HCT116 (cell line): ENCODE data around the gene C1S. TPM values are rescaled to one million over a fixed set of nuclear protein-coding genes. Genes with fewer than 3 reads are reported as not detected.

Source experiments
- ATAC-seq: fragments of 200-7000 bp; cut with Tn5 transposase; 2 replicates; pipeline ENCODE4 v1.9.1; 2020; ENCODE audit warnings: mild to moderate bottlenecking, moderate library complexity
- BruUV-seq: library from RNA; stranded (reverse); fragments of 400-500 nt; replicated peaks from 2 replicates; lab custom pipeline; 2021; lab: Mats Ljungman, UMichigan
- CTCF ChIA-PET: fragments of 300-600 bp; sonication (Branson Sonifier 250); formaldehyde crosslinking; loops from one replicate; lab custom pipeline; 2021; ENCODE audit warnings: antibody characterized with exemption; lab: Charles Lee
- POLR2A ChIA-PET: fragments of 300-600, 350-600 bp; sonication (Branson Sonifier 250); formaldehyde crosslinking; loops from one replicate; lab custom pipeline; 2021; ENCODE audit warnings: antibody characterized with exemption; lab: Charles Lee
- RAD21 ChIA-PET, 2 experiments: fragments of 300-600 bp; sonication (Branson Sonifier 250); formaldehyde crosslinking; loops; one replicate each; lab custom pipeline; 2023; ENCODE audit warnings: low total read pairs in 2 of 2; ENCODE audit not compliant: uncharacterized antibody in 2 of 2, unreplicated experiment in 2 of 2, low non-redundant PET in 1 of 2; lab: Charles Lee
- DNase-seq: peaks from one replicate; pipeline ENCODE4 v3.0.0-alpha.2; 2010; ENCODE audit warnings: low read depth, low spot score
- H2AFZ ChIP-seq: fragments of 200-600 bp; shearing (Covaris generic), sonication (generic); 2 replicates; pipeline ENCODE4 v1.6.1; 2017; ENCODE audit warnings: low read depth, mixed run types, mixed read lengths, antibody characterized with exemption, low read length; ENCODE audit not compliant: poor library complexity, severe bottlenecking
- H3K27ac ChIP-seq: 2 replicates; pipeline ENCODE4 v1.5.1; 2012; ENCODE audit warnings: low read depth, low read length
- H3K27me3 ChIP-seq: fragments of 200-600 bp; sonication (generic); 2 replicates; pipeline ENCODE4 v1.6.1; 2016; ENCODE audit warnings: mixed run types, low read length, mixed read lengths; ENCODE audit not compliant: insufficient read depth
- H3K36me3 ChIP-seq, 2 experiments: fragments of 200-500 bp in 1 of 2; fragments of 200-600 bp in 1 of 2; sonication (Bioruptor generic) in 1 of 2; sonication (generic) in 1 of 2; 2 replicates each; pipeline versions ENCODE4 v1.5.1 to v1.6.1; 2014 to 2016; ENCODE audit warnings: low read length in 2 of 2, inconsistent platforms in 1 of 2, mixed read lengths in 1 of 2, mixed run types in 1 of 2; ENCODE audit not compliant: insufficient read depth in 2 of 2, control insufficient read depth in 1 of 2
- H3K4me1 ChIP-seq, 2 experiments: fragments of 200-600 bp in 1 of 2; sonication (generic) in 1 of 2; 2 replicates each; pipeline versions ENCODE4 v1.5.1 to v1.6.1; 2012 to 2017; ENCODE audit warnings: low read length in 2 of 2, inconsistent platforms in 1 of 2, mild to moderate bottlenecking in 1 of 2, mixed read lengths in 1 of 2, mixed run types in 1 of 2, moderate library complexity in 1 of 2; ENCODE audit not compliant: insufficient read depth in 2 of 2, control insufficient read depth in 1 of 2
- H3K4me2 ChIP-seq: fragments of 200-600 bp; sonication (generic); 2 replicates; pipeline ENCODE4 v1.6.1; 2017; ENCODE audit warnings: mixed run types, low read length, mixed read lengths
- H3K4me3 ChIP-seq, 2 experiments: fragments of 200-600 bp in 1 of 2; sonication (generic) in 1 of 2; replicated peaks in 1 of 2; 2 replicates each; pipeline ENCODE4 v1.5.1; 2011 to 2016; ENCODE audit warnings: low read length in 2 of 2, control low read depth in 1 of 2, low read depth in 1 of 2, mild to moderate bottlenecking in 1 of 2, mixed read lengths in 1 of 2, mixed run types in 1 of 2
- H3K79me2 ChIP-seq: fragments of 200-600 bp; sonication (generic); 2 replicates; pipeline ENCODE4 v1.6.1; 2017; ENCODE audit warnings: mild to moderate bottlenecking, mixed run types, low read length, moderate library complexity, mixed read lengths; ENCODE audit not compliant: insufficient read depth
- H3K9ac ChIP-seq: fragments of 200-600 bp; sonication (generic); 2 replicates; pipeline ENCODE4 v1.6.1; 2016; ENCODE audit warnings: low read length, mixed read lengths
- H3K9me2 ChIP-seq: fragments of 200-600 bp; sonication (generic), shearing (Covaris generic); 2 replicates; pipeline ENCODE4 v1.6.1; 2017; ENCODE audit warnings: mixed run types, mild to moderate bottlenecking, moderate library complexity; ENCODE audit not compliant: insufficient read depth
- H3K9me3 ChIP-seq, 2 experiments: fragments of 200-500 bp in 1 of 2; fragments of 200-600 bp in 1 of 2; sonication (Bioruptor generic) in 1 of 2; sonication (generic) in 1 of 2; 2 replicates each; pipeline ENCODE4 v1.6.1; 2014 to 2017; ENCODE audit warnings: low read length in 2 of 2, mixed read lengths in 2 of 2, inconsistent platforms in 1 of 2, low read depth in 1 of 2, mild to moderate bottlenecking in 1 of 2, mixed run types in 1 of 2, moderate library complexity in 1 of 2; ENCODE audit not compliant: control insufficient read depth in 1 of 2, insufficient read depth in 1 of 2
- H4K20me1 ChIP-seq: fragments of 200-600 bp; sonication (generic), shearing (Covaris generic); 2 replicates; pipeline ENCODE4 v1.6.1; 2017; ENCODE audit warnings: mixed run types, mild to moderate bottlenecking, moderate library complexity; ENCODE audit not compliant: insufficient read depth
- CBX3 ChIP-seq: IDR thresholded peaks from 2 replicates; pipeline ENCODE4 v1.6.1; 2012; ENCODE audit warnings: low read depth
- CEBPB ChIP-seq: IDR thresholded peaks from 2 replicates; pipeline ENCODE4 v1.6.1; 2012; ENCODE audit warnings: low read depth
- CTCF ChIP-seq, 3 experiments: fragments of 200-600 bp in 1 of 3; sonication (generic) in 1 of 3; IDR thresholded peaks in 2 of 3; conservative IDR thresholded peaks in 1 of 3; 2 replicates each; pipeline ENCODE4 v1.5.1; 2012 to 2017; ENCODE audit warnings: low read depth in 2 of 3, low read length in 2 of 3, antibody characterized with exemption in 1 of 3, borderline replicate concordance in 1 of 3, control low read depth in 1 of 3, mild to moderate bottlenecking in 1 of 3, mixed read lengths in 1 of 3, mixed run types in 1 of 3, moderate library complexity in 1 of 3; ENCODE audit not compliant: insufficient read depth in 1 of 3
- EGR1 ChIP-seq: IDR thresholded peaks from 2 replicates; pipeline ENCODE4 v1.6.1; 2012; ENCODE audit warnings: low read depth
- JUND ChIP-seq: IDR thresholded peaks from 2 replicates; pipeline ENCODE4 v1.6.1; 2012
- POLR2A ChIP-seq: IDR thresholded peaks from 2 replicates; pipeline ENCODE4 v1.7.0; 2011; ENCODE audit warnings: borderline replicate concordance; ENCODE audit not compliant: insufficient read depth, insufficient read length; ENCODE audit errors: extremely low read depth
- REST ChIP-seq: IDR thresholded peaks from 2 replicates; pipeline ENCODE4 v1.6.1; 2012; ENCODE audit warnings: low read depth
- SIN3A ChIP-seq: IDR thresholded peaks from 2 replicates; pipeline ENCODE4 v1.6.1; 2012; ENCODE audit warnings: low read depth
- SP1 ChIP-seq: IDR thresholded peaks from 2 replicates; pipeline ENCODE4 v1.6.1; 2012; ENCODE audit warnings: low read depth
- SRF ChIP-seq: IDR thresholded peaks from 2 replicates; pipeline ENCODE4 v1.6.1; 2012; ENCODE audit warnings: low read depth
- ZFX ChIP-seq: fragments of 450-650 bp; IDR thresholded peaks from 2 replicates; pipeline ENCODE4 v1.6.1; 2017
- ZNF274 ChIP-seq: fragments of 200-500 bp; sonication (Bioruptor generic); IDR thresholded peaks from 2 replicates; pipeline ENCODE4 v1.6.1; 2014; ENCODE audit warnings: mild to moderate bottlenecking, low read depth, low read length, inconsistent platforms
- intact Hi-C: fragments of 100-400 bp; cut with micrococcal nuclease; formaldehyde crosslinking; loops from 2 replicates; pipeline ENCODE4 v1.10.0; 2022
- total RNA-seq: library from RNA; stranded (reverse); gene quantifications from one replicate; pipeline ENCODE4 v1.2.1, GENCODE V29; 2021; ENCODE audit not compliant: unreplicated experiment

The C1S gene
- total RNA-seq, 1 experiment from 2014 or later, result 2.4 TPM

- H3K27me3 ChIP-seq, result no peaks in the 10 kb centered on the region
- H3K36me3 ChIP-seq, result no peaks in the 10 kb centered on the region
- ATAC-seq, result no peak
- no peaks in the 10 kb centered on the region for H3K79me2 ChIP-seq
- no peak overlapping the region for H3K9ac ChIP-seq
- H3K4me3 ChIP-seq, result no peak overlapping the region
- H3K9me2 ChIP-seq, result no peaks in the 10 kb centered on the region
- no peaks in the 10 kb centered on the region for H3K9me3 ChIP-seq
- H3K4me1 ChIP-seq, result no peaks in the 10 kb centered on the region
- no peak overlapping the region for H3K4me2 ChIP-seq
- POLR2A ChIA-PET, result no interaction called here
- no peak for DNase-seq
- TF ChIP-seq REST, result no peak
- TF ChIP-seq CBX3, result no peak
- TF ChIP-seq SP1, result no peak
- TF ChIP-seq CTCF (IDR thresholded peaks at IDR 0.05 in 2 of 3, conservative IDR thresholded peaks at IDR 0.05 in 1 of 3; ENCODE audit: borderline replicate concordance in 1 of 3, insufficient read depth in 1 of 3, low read depth in 2 of 3, low read length in 2 of 3), result no peak
- TF ChIP-seq EGR1, result no peak
- no peak for TF ChIP-seq POLR2A
- no peak for TF ChIP-seq ZFX
- no peak for TF ChIP-seq SIN3A
- no peak for TF ChIP-seq ZNF274
- no peak for TF ChIP-seq JUND
- TF ChIP-seq SRF, result no peak
- no peak for TF ChIP-seq CEBPB
- no peaks in the 10 kb centered on the region for H4K20me1 ChIP-seq
- intact Hi-C loops, result no loop called here
- BruUV-seq, result no TSS peak
- RAD21 ChIA-PET, result no interaction called here
- H2AFZ ChIP-seq, result no peak overlapping the region
- no peak overlapping the region for H3K27ac ChIP-seq
- CTCF ChIA-PET, result no interaction called here
Observed at GRCh38 chr12:7073946-7074345, 13.4 kb downstream of the C1S start.
